DOHH2 (cell line): ENCODE measurements around the gene MST1.

ENCODE experiments used
- CTCF ChIP-seq: fragments of 200-600 bp; sonication (generic); IDR thresholded peaks from one replicate; pipeline ENCODE4 v1.5.1; 2014; ENCODE audit warnings: antibody characterized with exemption, mild to moderate bottlenecking, low read depth, low read length; ENCODE audit not compliant: poor library complexity, severe bottlenecking
- EZH2phosphoT487 ChIP-seq: fragments of 200-600 bp; sonication (generic); IDR thresholded peaks from 2 replicates; pipeline ENCODE4 v1.6.1; 2017; ENCODE audit warnings: borderline replicate concordance, mild to moderate bottlenecking, antibody characterized with exemption, low read length, moderate library complexity, mixed read lengths

- TF ChIP-seq CTCF (peak; percentile 18), EZH2phosphoT487 (no peak)
These were observed 20.9 kb downstream of the MST1 start for GRCh38 chr3:49668414-49668797.
